ENCODE measurements around the gene CERCAM. TPM values are rescaled to one million over a fixed set of nuclear protein-coding genes. Genes with fewer than 3 reads are reported as not detected.

Gene CERCAM
- total and polyA plus RNA-seq, 2 of the 13 experiments (the other 11 are each of a cell fraction or from before 2014, with no cell fraction given), result 9.0 to 17.1 TPM

- no peak for TF ChIP-seq AHDC1 (CRISPR knock-in tag; IDR thresholded peaks at IDR 0.05; ENCODE audit: borderline replicate concordance)
- no peak for TF ChIP-seq ZNF275 (CRISPR knock-in tag; IDR thresholded peaks at IDR 0.05; ENCODE audit: borderline replicate concordance)
- TF ChIP-seq PRPF4 (IDR thresholded peaks at IDR 0.05; ENCODE audit: low read depth, low read length, poor library complexity, severe bottlenecking), result no peak
- TF ChIP-seq ZNF782 (CRISPR knock-in tag; IDR thresholded peaks at IDR 0.05; ENCODE audit: borderline replicate concordance), result 0 out of 2 replicates have a peak, but pooled peaks have one; percentile 2
- TF ChIP-seq RBAK (CRISPR knock-in tag; IDR thresholded peaks at IDR 0.05), result no peak
- no peak for TF ChIP-seq ZNF3 (CRISPR knock-in tag; IDR thresholded peaks at IDR 0.05)
- TF ChIP-seq ZBTB4 (CRISPR knock-in tag; IDR thresholded peaks at IDR 0.05; ENCODE audit: borderline replicate concordance), result no peak
- TF ChIP-seq TBL1XR1 (IDR thresholded peaks at IDR 0.05; ENCODE audit: borderline replicate concordance, low read length, partially characterized antibody), result no peak
- peak; percentile 87 for TF ChIP-seq MAX (IDR thresholded peaks at IDR 0.05)
- no peak for TF ChIP-seq HNF1A (IDR thresholded peaks at IDR 0.05; ENCODE audit: low read depth)
- TF ChIP-seq HNF1A (CRISPR knock-in tag; IDR thresholded peaks at IDR 0.05; ENCODE audit: borderline replicate concordance), result peak; percentile 55; the same call in 1 of the 2 replicates
- peak; percentile 26; the same call in 1 of the 2 replicates for TF ChIP-seq ZBTB38 (CRISPR knock-in tag; IDR thresholded peaks at IDR 0.05)
Observed at GRCh38 chr9:128455849-128456612, 35.4 kb downstream of the CERCAM start, which contains the start of gene ODF2 (continued).

Data from HepG2 (cell line).